HCT116 (cell line): Measurements from ENCODE around the gene CDH23. TPM values are rescaled to one million over a fixed set of nuclear protein-coding genes. Genes with fewer than 3 reads are reported as not detected.

Experiments
- ATAC-seq: fragments of 200-7000 bp; cut with Tn5 transposase; 2 replicates; pipeline ENCODE4 v1.9.1; 2020; ENCODE audit warnings: mild to moderate bottlenecking, moderate library complexity
- BruUV-seq: library from RNA; stranded (reverse); fragments of 400-500 nt; replicated peaks from 2 replicates; lab custom pipeline; 2021; lab: Mats Ljungman, UMichigan
- CTCF ChIA-PET: fragments of 300-600 bp; sonication (Branson Sonifier 250); formaldehyde crosslinking; loops from one replicate; lab custom pipeline; 2021; ENCODE audit warnings: antibody characterized with exemption; lab: Charles Lee
- POLR2A ChIA-PET: fragments of 300-600, 350-600 bp; sonication (Branson Sonifier 250); formaldehyde crosslinking; loops from one replicate; lab custom pipeline; 2021; ENCODE audit warnings: antibody characterized with exemption; lab: Charles Lee
- RAD21 ChIA-PET, 2 experiments: fragments of 300-600 bp; sonication (Branson Sonifier 250); formaldehyde crosslinking; loops; one replicate each; lab custom pipeline; 2023; ENCODE audit warnings: low total read pairs in 2 of 2; ENCODE audit not compliant: uncharacterized antibody in 2 of 2, unreplicated experiment in 2 of 2, low non-redundant PET in 1 of 2; lab: Charles Lee
- DNase-seq: peaks from one replicate; pipeline ENCODE4 v3.0.0-alpha.2; 2010; ENCODE audit warnings: low read depth, low spot score
- H2AFZ ChIP-seq: fragments of 200-600 bp; shearing (Covaris generic), sonication (generic); 2 replicates; pipeline ENCODE4 v1.6.1; 2017; ENCODE audit warnings: low read depth, mixed run types, mixed read lengths, antibody characterized with exemption, low read length; ENCODE audit not compliant: poor library complexity, severe bottlenecking
- H3K27ac ChIP-seq: 2 replicates; pipeline ENCODE4 v1.5.1; 2012; ENCODE audit warnings: low read depth, low read length
- H3K27me3 ChIP-seq: fragments of 200-600 bp; sonication (generic); 2 replicates; pipeline ENCODE4 v1.6.1; 2016; ENCODE audit warnings: mixed run types, low read length, mixed read lengths; ENCODE audit not compliant: insufficient read depth
- H3K36me3 ChIP-seq, 2 experiments: fragments of 200-500 bp in 1 of 2; fragments of 200-600 bp in 1 of 2; sonication (Bioruptor generic) in 1 of 2; sonication (generic) in 1 of 2; 2 replicates each; pipeline versions ENCODE4 v1.5.1 to v1.6.1; 2014 to 2016; ENCODE audit warnings: low read length in 2 of 2, inconsistent platforms in 1 of 2, mixed read lengths in 1 of 2, mixed run types in 1 of 2; ENCODE audit not compliant: insufficient read depth in 2 of 2, control insufficient read depth in 1 of 2
- H3K4me1 ChIP-seq, 2 experiments: fragments of 200-600 bp in 1 of 2; sonication (generic) in 1 of 2; 2 replicates each; pipeline versions ENCODE4 v1.5.1 to v1.6.1; 2012 to 2017; ENCODE audit warnings: low read length in 2 of 2, inconsistent platforms in 1 of 2, mild to moderate bottlenecking in 1 of 2, mixed read lengths in 1 of 2, mixed run types in 1 of 2, moderate library complexity in 1 of 2; ENCODE audit not compliant: insufficient read depth in 2 of 2, control insufficient read depth in 1 of 2
- H3K4me2 ChIP-seq: fragments of 200-600 bp; sonication (generic); 2 replicates; pipeline ENCODE4 v1.6.1; 2017; ENCODE audit warnings: mixed run types, low read length, mixed read lengths
- H3K4me3 ChIP-seq, 2 experiments: fragments of 200-600 bp in 1 of 2; sonication (generic) in 1 of 2; replicated peaks in 1 of 2; 2 replicates each; pipeline ENCODE4 v1.5.1; 2011 to 2016; ENCODE audit warnings: low read length in 2 of 2, control low read depth in 1 of 2, low read depth in 1 of 2, mild to moderate bottlenecking in 1 of 2, mixed read lengths in 1 of 2, mixed run types in 1 of 2
- H3K79me2 ChIP-seq: fragments of 200-600 bp; sonication (generic); 2 replicates; pipeline ENCODE4 v1.6.1; 2017; ENCODE audit warnings: mild to moderate bottlenecking, mixed run types, low read length, moderate library complexity, mixed read lengths; ENCODE audit not compliant: insufficient read depth
- H3K9ac ChIP-seq: fragments of 200-600 bp; sonication (generic); 2 replicates; pipeline ENCODE4 v1.6.1; 2016; ENCODE audit warnings: low read length, mixed read lengths
- H3K9me2 ChIP-seq: fragments of 200-600 bp; sonication (generic), shearing (Covaris generic); 2 replicates; pipeline ENCODE4 v1.6.1; 2017; ENCODE audit warnings: mixed run types, mild to moderate bottlenecking, moderate library complexity; ENCODE audit not compliant: insufficient read depth
- H3K9me3 ChIP-seq, 2 experiments: fragments of 200-500 bp in 1 of 2; fragments of 200-600 bp in 1 of 2; sonication (Bioruptor generic) in 1 of 2; sonication (generic) in 1 of 2; 2 replicates each; pipeline ENCODE4 v1.6.1; 2014 to 2017; ENCODE audit warnings: low read length in 2 of 2, mixed read lengths in 2 of 2, inconsistent platforms in 1 of 2, low read depth in 1 of 2, mild to moderate bottlenecking in 1 of 2, mixed run types in 1 of 2, moderate library complexity in 1 of 2; ENCODE audit not compliant: control insufficient read depth in 1 of 2, insufficient read depth in 1 of 2
- H4K20me1 ChIP-seq: fragments of 200-600 bp; sonication (generic), shearing (Covaris generic); 2 replicates; pipeline ENCODE4 v1.6.1; 2017; ENCODE audit warnings: mixed run types, mild to moderate bottlenecking, moderate library complexity; ENCODE audit not compliant: insufficient read depth
- CBX3 ChIP-seq: IDR thresholded peaks from 2 replicates; pipeline ENCODE4 v1.6.1; 2012; ENCODE audit warnings: low read depth
- ELF1 ChIP-seq: IDR thresholded peaks from 2 replicates; pipeline ENCODE4 v1.6.1; 2012; ENCODE audit warnings: low read depth, borderline replicate concordance
- EZH2 ChIP-seq: fragments of 200-600 bp; sonication (generic); IDR thresholded peaks from 2 replicates; pipeline ENCODE4 v1.6.1; 2017; ENCODE audit warnings: antibody characterized with exemption, mixed run types
- EZH2phosphoT487 ChIP-seq: fragments of 200-600 bp; IDR thresholded peaks from 2 replicates; pipeline ENCODE4 v1.6.1; 2018; ENCODE audit warnings: antibody characterized with exemption, borderline replicate concordance
- FOSL1 ChIP-seq: IDR thresholded peaks from 2 replicates; pipeline ENCODE4 v1.6.1; 2012; ENCODE audit warnings: low read depth
- RAD21 ChIP-seq: IDR thresholded peaks from 2 replicates; pipeline ENCODE4 v1.6.1; 2012; ENCODE audit warnings: low read depth, mild to moderate bottlenecking
- REST ChIP-seq: IDR thresholded peaks from 2 replicates; pipeline ENCODE4 v1.6.1; 2012; ENCODE audit warnings: low read depth
- YY1 ChIP-seq: IDR thresholded peaks from 2 replicates; pipeline ENCODE4 v1.6.1; 2011; ENCODE audit warnings: low read length, low read depth, moderate library complexity, mild to moderate bottlenecking; ENCODE audit not compliant: insufficient replicate concordance; ENCODE audit errors: extremely low read depth
- ZFX ChIP-seq: fragments of 450-650 bp; IDR thresholded peaks from 2 replicates; pipeline ENCODE4 v1.6.1; 2017
- ZNF274 ChIP-seq: fragments of 200-500 bp; sonication (Bioruptor generic); IDR thresholded peaks from 2 replicates; pipeline ENCODE4 v1.6.1; 2014; ENCODE audit warnings: mild to moderate bottlenecking, low read depth, low read length, inconsistent platforms
- intact Hi-C: fragments of 100-400 bp; cut with micrococcal nuclease; formaldehyde crosslinking; loops from 2 replicates; pipeline ENCODE4 v1.10.0; 2022
- total RNA-seq: library from RNA; stranded (reverse); gene quantifications from one replicate; pipeline ENCODE4 v1.2.1, GENCODE V29; 2021; ENCODE audit not compliant: unreplicated experiment

Gene CDH23
- total RNA-seq, 1 experiment from 2014 or later, result not detected

- no peaks in the 10 kb centered on the region for H4K20me1 ChIP-seq
- H3K27me3 ChIP-seq, result no peaks in the 10 kb centered on the region
- ATAC-seq, result no peak
- no peak overlapping the region for H3K4me3 ChIP-seq
- ChIA-PET CTCF (no interaction called here), RAD21 (no interaction called here), POLR2A (interaction anchor here (0.5 kb wide), 1 partner anchor 17 kb away, joined by 3 read pairs; no protein-coding TSS in a partner anchor)
- H3K9ac ChIP-seq, result no peak overlapping the region
- no peaks in the 10 kb centered on the region for H3K9me2 ChIP-seq
- no peaks in the 10 kb centered on the region for H3K9me3 ChIP-seq
- H3K4me2 ChIP-seq, result no peak overlapping the region
- TF ChIP-seq ELF1 (no peak), RAD21 (no peak), EZH2phosphoT487 (no peak), ZNF274 (no peak), EZH2 (no peak), YY1 (no peak), REST (no peak), CBX3 (no peak), ZFX (no peak), FOSL1 (no peak)
- H3K79me2 ChIP-seq, result no peaks in the 10 kb centered on the region
- no TSS peak for BruUV-seq
- H3K4me1 ChIP-seq, result peaks cover 3 to 9% of the 10 kb centered on the region in 2 experiments; a peak in 3 of 4 replicates
- no peaks in the 10 kb centered on the region for H3K36me3 ChIP-seq
- intact Hi-C loops, result no loop called here
- DNase-seq, result no peak
- no peak overlapping the region for H2AFZ ChIP-seq
- no peak overlapping the region for H3K27ac ChIP-seq
Observed at GRCh38 chr10:71802715-71803488, 406.2 kb downstream of the CDH23 start.
